Thyroid gland (tissue), 4 donors: ENCODE measurements around the gene GRB10.

Source experiments
- POLR2A ChIP-seq, 2 donors: fragments of 450-650 bp; IDR thresholded peaks; one replicate each; pipeline ENCODE4 v1.6.1; 2017; ENCODE audit warnings: antibody characterized with exemption in 2 of 2, mild to moderate bottlenecking in 2 of 2, moderate library complexity in 1 of 2
- TF ChIP-seq, protein P1 (sequence below), 6 experiments: fragments of 200-600 bp in 3 of 6; fragments of 450-650 bp in 3 of 6; sonication (generic) in 3 of 6; IDR thresholded peaks; one replicate each; pipeline ENCODE4 v1.5.1; 2016 to 2019; ENCODE audit warnings: antibody characterized with exemption in 6 of 6, mild to moderate bottlenecking in 2 of 6, inconsistent platforms in 1 of 6, moderate library complexity in 1 of 6

GRCh38 chr7:50738932-50739331, 43.8 kb downstream of the GRB10 start:
- TF ChIP-seq, protein P1, sequence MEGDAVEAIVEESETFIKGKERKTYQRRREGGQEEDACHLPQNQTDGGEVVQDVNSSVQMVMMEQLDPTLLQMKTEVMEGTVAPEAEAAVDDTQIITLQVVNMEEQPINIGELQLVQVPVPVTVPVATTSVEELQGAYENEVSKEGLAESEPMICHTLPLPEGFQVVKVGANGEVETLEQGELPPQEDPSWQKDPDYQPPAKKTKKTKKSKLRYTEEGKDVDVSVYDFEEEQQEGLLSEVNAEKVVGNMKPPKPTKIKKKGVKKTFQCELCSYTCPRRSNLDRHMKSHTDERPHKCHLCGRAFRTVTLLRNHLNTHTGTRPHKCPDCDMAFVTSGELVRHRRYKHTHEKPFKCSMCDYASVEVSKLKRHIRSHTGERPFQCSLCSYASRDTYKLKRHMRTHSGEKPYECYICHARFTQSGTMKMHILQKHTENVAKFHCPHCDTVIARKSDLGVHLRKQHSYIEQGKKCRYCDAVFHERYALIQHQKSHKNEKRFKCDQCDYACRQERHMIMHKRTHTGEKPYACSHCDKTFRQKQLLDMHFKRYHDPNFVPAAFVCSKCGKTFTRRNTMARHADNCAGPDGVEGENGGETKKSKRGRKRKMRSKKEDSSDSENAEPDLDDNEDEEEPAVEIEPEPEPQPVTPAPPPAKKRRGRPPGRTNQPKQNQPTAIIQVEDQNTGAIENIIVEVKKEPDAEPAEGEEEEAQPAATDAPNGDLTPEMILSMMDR (IDR thresholded peaks at IDR 0.05), result no peak
- no peak for TF ChIP-seq POLR2A (IDR thresholded peaks at IDR 0.05)
